GM19372 (cell line): ENCODE data around the gene KRTAP17-1.
"Not testable (repeated sequence)": the region's sequence is repeated elsewhere in the genome, so short reads cannot be mapped to it uniquely, and the experiment has no call there.

ENCODE experiments used
- ATAC-seq: cut with Tn5 transposase; IDR thresholded peaks from one replicate; pipeline ENCODE4 v1.9.1; 2021; ENCODE audit warnings: mild to moderate bottlenecking, low read depth, moderate library complexity; ENCODE audit not compliant: unreplicated experiment

KRTAP17-1 gene

DNA sequence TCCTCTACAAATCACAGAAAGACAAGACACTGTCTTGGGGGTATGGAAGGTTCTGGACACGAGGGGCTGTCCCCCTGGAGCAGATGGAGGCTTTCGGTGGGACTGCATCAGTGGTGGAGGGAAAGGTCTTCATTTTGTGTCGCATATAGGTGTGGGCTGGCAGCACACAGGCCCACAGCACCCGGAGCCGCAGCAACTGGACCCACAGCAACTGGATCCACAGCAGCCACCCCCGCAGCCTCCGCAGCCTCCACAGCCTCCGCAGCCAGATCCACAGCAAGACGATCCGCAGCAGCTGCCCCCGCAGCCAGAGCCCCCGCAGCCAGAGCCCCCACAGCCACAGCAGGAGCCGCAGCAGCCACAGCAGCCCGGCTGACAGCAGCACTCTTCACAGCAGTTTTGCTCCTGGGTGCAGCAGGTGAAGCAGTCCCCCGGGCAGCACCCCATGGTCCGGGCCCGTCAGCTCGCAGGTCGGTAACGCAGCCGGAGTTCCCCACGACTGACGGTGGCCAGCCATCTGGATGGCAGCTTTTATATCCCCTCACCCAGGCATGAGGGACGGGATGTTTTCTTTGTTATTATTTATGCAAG, at the start of gene KRTAP17-1:
Gene KRTAP17-1, minus strand, starts transcription at position 507 of the 591 bp plus-strand sequence. Its CDS starts 60 bp downstream, at position 447.
- no peak for ATAC-seq

GRCh38 chr17:41363881-41364280, 48.4 kb upstream of the KRTAP17-1 start:
- ATAC-seq: no peak

GRCh38 chr17:41360296-41360995, 44.9 kb upstream of the KRTAP17-1 start:
- no peak for ATAC-seq

- no peak for ATAC-seq
Measured at GRCh38 chr17:41354536-41354935, 39.0 kb upstream of the KRTAP17-1 start.

DNA sequence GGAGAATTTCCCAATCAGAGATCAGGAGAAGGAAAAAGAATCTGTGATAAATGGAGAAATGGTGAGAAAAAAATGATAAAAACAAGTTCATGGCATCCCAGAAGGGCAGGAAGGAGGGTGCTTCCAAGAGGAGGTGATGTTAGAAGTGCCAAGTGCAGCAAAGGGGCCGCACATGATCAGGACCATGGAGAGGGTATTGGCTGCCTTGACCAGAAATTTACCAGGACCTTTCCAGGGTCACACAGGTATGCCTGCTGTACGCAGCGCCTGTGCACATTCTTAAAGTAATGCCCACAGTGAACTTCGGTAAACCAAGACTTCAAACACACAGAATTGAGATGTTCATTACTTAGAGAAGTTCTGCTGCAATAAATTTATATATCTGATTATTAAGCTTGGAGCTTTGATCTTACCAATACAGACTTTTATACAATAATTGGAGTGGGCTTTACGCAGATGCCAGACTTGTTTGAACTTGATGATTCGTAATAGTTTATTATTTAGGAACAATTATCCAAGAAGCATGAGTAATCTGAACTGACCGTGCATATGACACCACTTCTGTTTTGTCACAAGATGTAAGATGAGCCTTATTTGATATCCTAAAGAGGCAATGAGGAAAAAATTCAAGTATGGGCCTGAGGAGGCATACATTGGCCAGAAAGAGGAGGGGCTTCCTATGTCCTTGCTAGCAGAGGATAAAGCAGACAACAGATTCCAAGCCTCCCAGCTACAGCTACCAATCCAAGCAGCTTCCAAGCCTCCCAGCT, 37.3 kb upstream of the KRTAP17-1 start:
- no peak for ATAC-seq

DNA sequence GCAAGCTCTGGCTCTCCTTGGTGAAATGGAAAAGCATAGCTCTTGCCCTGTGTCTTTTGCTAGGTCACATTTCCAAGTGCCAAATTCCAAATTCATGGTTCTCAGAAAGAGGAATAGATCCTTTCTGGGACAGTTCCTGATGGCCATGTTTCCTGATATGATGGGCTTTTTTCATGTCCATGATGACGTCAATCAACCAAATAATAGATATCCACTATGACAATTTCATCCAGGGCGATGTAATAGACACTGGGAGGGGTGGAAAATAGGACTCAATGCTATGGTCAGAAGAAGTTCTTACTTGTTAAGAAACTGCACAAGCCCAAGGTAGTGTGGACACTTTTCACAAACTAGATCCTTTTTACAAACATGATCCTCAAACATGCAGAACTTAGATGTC, 35.7 kb upstream of the KRTAP17-1 start:
- ATAC-seq: no peak

- not testable (repeated sequence) for ATAC-seq
Measured at GRCh38 chr17:41350381-41350878, 34.9 kb upstream of the KRTAP17-1 start, which contains the start of gene KRT33A. KRT33A (minus strand) TSS chr17:41350828; CDS start chr17:41350767, 61 bp downstream.

GRCh38 chr17:41347869-41348760, 32.6 kb upstream of the KRTAP17-1 start:
- no peak for ATAC-seq

DNA sequence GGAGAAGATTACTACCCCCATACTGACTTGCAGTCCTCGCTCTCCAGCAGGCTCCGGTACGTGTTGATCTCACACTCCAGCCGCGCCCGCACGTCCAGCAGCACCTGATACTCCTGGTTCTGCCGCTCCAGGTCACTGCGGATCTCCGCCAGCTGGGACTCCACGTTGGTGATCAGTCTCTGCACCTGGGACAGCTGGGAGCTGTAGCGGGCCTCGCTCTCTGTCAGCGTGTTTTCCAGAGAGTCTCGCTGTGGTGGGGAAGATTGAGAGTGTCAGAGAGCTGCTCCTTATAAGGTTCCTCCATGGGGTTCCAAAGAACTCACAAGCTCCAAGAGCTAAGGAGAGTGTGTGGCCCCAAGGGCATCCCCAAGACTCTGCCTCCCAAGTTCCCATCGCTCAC, 30.9 kb upstream of the KRTAP17-1 start:
- not testable (repeated sequence) for ATAC-seq

- ATAC-seq: no peak
Measured at GRCh38 chr17:41345992-41346391, 30.5 kb upstream of the KRTAP17-1 start.

GRCh38 chr17:41343029-41343428, 27.5 kb upstream of the KRTAP17-1 start:
- ATAC-seq: no peak

- no peak for ATAC-seq
Measured at GRCh38 chr17:41340934-41341861, 25.7 kb upstream of the KRTAP17-1 start.

- ATAC-seq: no peak
Measured at GRCh38 chr17:41340494-41340893, 25.0 kb upstream of the KRTAP17-1 start.

GRCh38 chr17:41339571-41340172, 24.2 kb upstream of the KRTAP17-1 start:
- no peak for ATAC-seq

DNA sequence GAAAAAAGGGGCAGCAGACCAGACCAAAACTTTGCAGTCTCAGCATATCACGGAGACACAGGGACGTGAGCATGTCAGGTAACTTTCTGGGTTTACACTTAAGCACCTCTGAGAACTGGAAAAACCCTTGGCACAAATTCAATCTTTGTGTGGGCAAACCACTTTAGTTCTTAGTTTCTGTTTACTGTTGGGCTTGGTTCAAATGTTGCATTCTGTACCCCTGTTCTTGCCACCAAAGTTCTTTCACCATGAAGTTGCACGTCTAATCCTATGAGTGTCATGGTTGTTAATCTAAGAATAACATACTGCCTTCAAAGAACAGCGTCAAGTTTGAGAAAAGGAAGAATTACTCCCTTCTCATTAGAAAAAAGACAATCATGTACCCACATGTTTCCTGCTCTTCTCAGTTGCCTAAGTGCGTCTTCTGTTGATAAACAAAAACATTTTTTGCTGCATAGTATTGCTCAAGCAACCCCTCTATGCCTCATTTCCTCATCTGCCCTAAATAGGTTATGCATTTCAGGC, 23.5 kb upstream of the KRTAP17-1 start:
- ATAC-seq: no peak

- ATAC-seq: no peak
Measured at GRCh38 chr17:41335747-41336146, 20.2 kb upstream of the KRTAP17-1 start.

DNA sequence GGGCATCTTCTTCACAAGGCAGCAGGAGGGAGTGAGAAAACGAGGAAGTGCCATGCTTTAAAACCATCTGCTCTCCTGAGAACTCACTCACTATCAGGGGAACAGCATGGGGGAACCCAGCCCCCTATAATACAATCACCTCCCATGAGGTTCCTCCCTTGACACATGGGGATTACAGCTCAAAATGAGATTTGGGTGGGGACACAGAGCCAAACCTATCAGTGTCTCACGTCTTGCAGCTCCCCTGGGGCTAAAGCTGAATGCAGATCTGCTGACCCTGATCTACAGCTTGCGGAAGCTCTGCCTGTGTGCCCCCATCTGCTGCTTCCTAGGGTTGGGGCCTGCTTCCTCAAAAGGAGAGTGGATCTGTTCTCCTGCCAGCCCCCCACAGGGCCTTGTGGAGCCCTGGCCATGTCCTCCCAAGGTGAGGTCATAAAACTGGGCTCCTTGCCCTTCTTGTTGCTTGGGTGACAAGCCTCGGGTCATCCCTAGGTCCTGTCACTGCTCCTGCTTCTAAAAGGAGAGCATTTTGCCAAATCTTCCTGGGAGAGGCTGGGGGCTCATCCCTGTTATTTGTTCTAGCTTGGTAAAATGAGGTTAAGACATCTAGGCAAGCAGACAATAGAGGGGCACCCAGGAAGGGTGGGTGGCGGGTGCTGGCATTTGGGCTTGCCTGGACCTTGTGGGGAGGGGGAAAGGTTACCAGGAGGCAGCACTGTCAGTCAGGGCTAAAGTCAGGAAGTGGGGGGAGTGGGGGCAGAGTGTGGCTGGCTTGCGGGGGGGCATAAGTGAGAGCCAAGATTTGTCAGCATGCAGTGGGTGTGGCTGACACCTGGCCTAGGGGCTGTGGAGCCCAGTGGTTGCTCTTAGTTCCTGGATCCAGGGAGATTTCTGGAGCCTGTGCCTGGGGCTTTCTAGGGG, 19.1 kb upstream of the KRTAP17-1 start:
- ATAC-seq: no peak
